CD14-positive monocyte (primary cell): ENCODE results near the gene ELP6. TPM values are rescaled to one million over a fixed set of nuclear protein-coding genes. Genes with fewer than 3 reads are reported as not detected.

Experiments used
- DNase-seq, 3 donors: peaks; one replicate each; pipeline ENCODE4 v3.0.0-alpha.2; 2011 to 2022
- H2AFZ ChIP-seq: 2 replicates; pipeline ENCODE4 v1.6.0; 2012; ENCODE audit warnings: mild to moderate bottlenecking, low read depth, low read length, inconsistent platforms; ENCODE audit not compliant: insufficient read depth, poor library complexity, severe bottlenecking
- H3K27ac ChIP-seq, 2 donors: 1 replicate in 1 of 2; 2 replicates in 1 of 2; pipeline ENCODE4 v1.5.1; 2012 to 2013; ENCODE audit warnings: low read length in 2 of 2, control low read depth in 1 of 2, inconsistent platforms in 1 of 2, low read depth in 1 of 2, mild to moderate bottlenecking in 1 of 2
- H3K27me3 ChIP-seq, 2 donors: one replicate each; pipeline versions ENCODE4 v1.6.0 to v1.6.1; 2011 to 2013; ENCODE audit warnings: low read length in 2 of 2; ENCODE audit not compliant: control insufficient read depth in 2 of 2, insufficient read depth in 2 of 2
- H3K36me3 ChIP-seq, 2 donors: replicated peaks in 1 of 2; 1 replicate in 1 of 2; 2 replicates in 1 of 2; pipeline versions ENCODE4 v1.5.1 to v1.6.1; 2012 to 2013; ENCODE audit warnings: low read length in 2 of 2, control low read depth in 1 of 2, inconsistent platforms in 1 of 2, mild to moderate bottlenecking in 1 of 2; ENCODE audit not compliant: insufficient read depth in 2 of 2, control insufficient read depth in 1 of 2
- H3K4me1 ChIP-seq, 2 donors: 1 replicate in 1 of 2; 2 replicates in 1 of 2; pipeline versions ENCODE4 v1.5.1 to v1.6.1; 2012 to 2013; ENCODE audit warnings: low read length in 2 of 2, control low read depth in 1 of 2, inconsistent platforms in 1 of 2, mild to moderate bottlenecking in 1 of 2, moderate library complexity in 1 of 2; ENCODE audit not compliant: insufficient read depth in 2 of 2, control insufficient read depth in 1 of 2
- H3K4me2 ChIP-seq: replicated peaks from 2 replicates; pipeline ENCODE3; 2012; ENCODE audit warnings: low read length, moderate library complexity, mild to moderate bottlenecking; ENCODE audit not compliant: poor library complexity, severe bottlenecking; ENCODE audit errors: extremely low read depth
- H3K4me3 ChIP-seq, 3 experiments: fragments of 200-600 bp in 1 of 3; sonication (generic) in 1 of 3; replicated peaks in 1 of 3; 1 replicate in 2 of 3; 2 replicates in 1 of 3; pipeline ENCODE4 v1.5.1; 2011 to 2013; ENCODE audit warnings: low read length in 3 of 3, mild to moderate bottlenecking in 3 of 3, control low read depth in 2 of 3, low read depth in 2 of 3, inconsistent platforms in 1 of 3, moderate library complexity in 1 of 3
- H3K79me2 ChIP-seq: 2 replicates; pipeline ENCODE4 v1.6.0; 2012; ENCODE audit warnings: mild to moderate bottlenecking, control low read depth, inconsistent platforms, low read length, moderate library complexity; ENCODE audit not compliant: insufficient read depth
- H3K9ac ChIP-seq: 2 replicates; pipeline ENCODE4 v1.6.0; 2017; ENCODE audit warnings: low read length, mild to moderate bottlenecking; ENCODE audit not compliant: insufficient read depth, poor library complexity, severe bottlenecking
- H3K9me3 ChIP-seq, 2 donors: replicated peaks in 1 of 2; 1 replicate in 1 of 2; 2 replicates in 1 of 2; pipeline versions ENCODE4 v1.5.1 to v1.6.1; 2012 to 2013; ENCODE audit warnings: low read length in 2 of 2, control low read depth in 1 of 2; ENCODE audit not compliant: control insufficient read depth in 1 of 2, insufficient read depth in 1 of 2
- H4K20me1 ChIP-seq: 2 replicates; pipeline ENCODE4 v1.6.0; 2012; ENCODE audit warnings: mild to moderate bottlenecking, low read length, control low read depth, moderate library complexity; ENCODE audit not compliant: insufficient read depth
- H3K27ac Mint-ChIP-seq, 7 donors: one replicate each; pipeline ENCODE4 v1.8.0; 2020; ENCODE audit warnings: mild to moderate bottlenecking in 7 of 7, mixed read lengths in 7 of 7, moderate library complexity in 6 of 7, inconsistent platforms in 2 of 7
- H3K27me3 Mint-ChIP-seq, 3 donors: one replicate each; pipeline ENCODE4 v1.8.0; 2021 to 2022; ENCODE audit warnings: low read depth in 3 of 3, mild to moderate bottlenecking in 3 of 3, mixed read lengths in 3 of 3, moderate library complexity in 3 of 3, inconsistent platforms in 1 of 3
- H3K36me3 Mint-ChIP-seq, 2 donors: one replicate each; pipeline ENCODE4 v1.8.0; 2020; ENCODE audit warnings: mixed read lengths in 2 of 2, inconsistent platforms in 1 of 2, mild to moderate bottlenecking in 1 of 2
- H3K4me1 Mint-ChIP-seq: one replicate; pipeline ENCODE4 v1.8.0; 2020; ENCODE audit warnings: mild to moderate bottlenecking, mixed read lengths
- H3K4me3 Mint-ChIP-seq, 2 donors: one replicate each; pipeline ENCODE4 v1.8.0; 2020; ENCODE audit warnings: mild to moderate bottlenecking in 2 of 2, mixed read lengths in 2 of 2, moderate library complexity in 1 of 2
- H3K9me3 Mint-ChIP-seq, 7 donors: one replicate each; pipeline ENCODE4 v1.8.0; 2020 to 2022; ENCODE audit warnings: mixed read lengths in 7 of 7, mild to moderate bottlenecking in 6 of 7, moderate library complexity in 6 of 7, inconsistent platforms in 2 of 7
- WGBS: methylation state at CpG from one replicate; pipeline ENCODE4 v1.1.5; 2013; ENCODE audit warnings: missing lambda C conversion rate; ENCODE audit not compliant: insufficient coverage; 5-methylcytosine and 5-hydroxymethylcytosine counted together
- intact Hi-C, 2 donors: fragments of 100-400 bp; cut with micrococcal nuclease; formaldehyde crosslinking; loops; one replicate each; pipeline versions ENCODE4 v1.15.0 to v1.15.1; 2023
- polyA plus RNA-seq, 3 donors: library from polyadenylated mRNA; depleted of rRNA in 1 of 3; unstranded in 2 of 3; stranded (reverse) in 1 of 3; fragments of 300-500 nt in 2 of 3; fragments of >200 nt in 1 of 3; fragmentation: Illumina TruSeq in 2 of 3; gene quantifications; 1 replicate in 2 of 3; 2 replicates in 1 of 3; pipeline ENCODE4 v1.2.3, GENCODE V29; 2012 to 2021
- small RNA-seq: library from RNA; depleted of rRNA; stranded (forward); fragments of <200 nt; gene quantifications from one replicate; pipeline ENCODE3, GENCODE V24; 2012; ENCODE audit warnings: low read depth; ENCODE audit not compliant: insufficient read length
- TF ChIP-seq, protein P1 (sequence below): fragments of 200-600 bp; IDR thresholded peaks from one replicate; pipeline ENCODE4 v1.8.0; 2022; ENCODE audit warnings: antibody characterized with exemption, mild to moderate bottlenecking

ELP6 gene
- polyA plus RNA-seq, 3 donors, result 14.0 to 18.3 (median 14.9) TPM

DNA sequence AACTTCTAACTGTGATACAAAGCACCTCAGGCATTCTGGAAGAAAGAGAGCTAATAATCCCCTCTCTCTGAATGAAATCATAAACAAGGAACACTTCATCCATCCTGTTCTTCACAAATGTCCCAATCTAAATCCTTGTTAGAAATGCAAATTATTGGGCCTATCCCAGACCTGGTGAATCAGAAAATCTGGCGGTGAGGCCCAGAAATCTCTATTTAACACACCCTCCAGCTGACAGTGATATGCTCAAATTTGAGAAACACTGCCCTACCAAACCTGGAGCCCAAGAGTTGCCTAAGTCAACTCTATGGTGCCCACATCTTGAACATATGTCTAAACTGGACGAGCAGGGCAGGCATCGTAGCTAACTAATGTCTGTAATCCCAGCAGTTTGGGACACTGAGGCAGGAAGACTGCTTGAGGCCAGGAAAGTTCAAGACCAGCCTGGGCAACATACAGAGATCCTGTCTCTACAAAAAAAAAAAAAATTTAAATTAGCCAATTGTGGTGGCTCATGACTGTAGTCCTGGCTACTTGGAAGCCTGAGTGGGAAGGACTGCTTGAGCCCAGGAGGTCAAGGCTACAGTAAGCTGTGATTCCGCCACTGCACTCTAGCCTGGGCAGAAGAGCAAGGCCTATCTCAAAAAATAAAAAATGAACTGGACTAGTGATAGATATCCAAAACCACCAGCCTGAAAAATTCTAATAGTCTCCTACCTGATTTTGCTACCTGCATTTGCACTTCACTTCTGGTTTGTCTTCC lies 60.9 kb downstream of the ELP6 start:
- no peak overlapping the region for H3K27ac ChIP-seq
- H2AFZ ChIP-seq, result no peak overlapping the region
- 93% methylated on average over 4 of the region's 4 CpGs for WGBS
- Mint-ChIP-seq H3K36me3 (peaks cover 0 to 5% of the 10 kb centered on the region in 2 donors), H3K4me3 (no peak overlapping the region), H3K9me3 (peaks cover 0 to 7% (median 2%) of the 10 kb centered on the region in 7 donors), H3K27ac (peak overlapping the region in 1 of 7 donors; percentile 15), H3K27me3 (peaks cover 0 to 2% (median 0%) of the 10 kb centered on the region in 3 donors), H3K4me1 (peaks cover 17% of the 10 kb centered on the region)
- TF ChIP-seq, protein P1, sequence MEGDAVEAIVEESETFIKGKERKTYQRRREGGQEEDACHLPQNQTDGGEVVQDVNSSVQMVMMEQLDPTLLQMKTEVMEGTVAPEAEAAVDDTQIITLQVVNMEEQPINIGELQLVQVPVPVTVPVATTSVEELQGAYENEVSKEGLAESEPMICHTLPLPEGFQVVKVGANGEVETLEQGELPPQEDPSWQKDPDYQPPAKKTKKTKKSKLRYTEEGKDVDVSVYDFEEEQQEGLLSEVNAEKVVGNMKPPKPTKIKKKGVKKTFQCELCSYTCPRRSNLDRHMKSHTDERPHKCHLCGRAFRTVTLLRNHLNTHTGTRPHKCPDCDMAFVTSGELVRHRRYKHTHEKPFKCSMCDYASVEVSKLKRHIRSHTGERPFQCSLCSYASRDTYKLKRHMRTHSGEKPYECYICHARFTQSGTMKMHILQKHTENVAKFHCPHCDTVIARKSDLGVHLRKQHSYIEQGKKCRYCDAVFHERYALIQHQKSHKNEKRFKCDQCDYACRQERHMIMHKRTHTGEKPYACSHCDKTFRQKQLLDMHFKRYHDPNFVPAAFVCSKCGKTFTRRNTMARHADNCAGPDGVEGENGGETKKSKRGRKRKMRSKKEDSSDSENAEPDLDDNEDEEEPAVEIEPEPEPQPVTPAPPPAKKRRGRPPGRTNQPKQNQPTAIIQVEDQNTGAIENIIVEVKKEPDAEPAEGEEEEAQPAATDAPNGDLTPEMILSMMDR, result no peak
- H4K20me1 ChIP-seq, result peaks cover 66% of the 10 kb centered on the region
- H3K4me2 ChIP-seq, result no peak overlapping the region
- intact Hi-C loops, result no loop called here
- H3K36me3 ChIP-seq, result no peaks in the 10 kb centered on the region
- no peaks in the 10 kb centered on the region for H3K27me3 ChIP-seq
- no peak overlapping the region for H3K9ac ChIP-seq
- peaks cover 87% of the 10 kb centered on the region for H3K79me2 ChIP-seq
- H3K4me3 ChIP-seq, result no peak overlapping the region
- H3K4me1 ChIP-seq, result peaks cover 5 to 11% of the 10 kb centered on the region in 2 donors
- H3K9me3 ChIP-seq, result no peaks in the 10 kb centered on the region
- no peak for DNase-seq

Small RNA genes within 50 kb of the gene (small RNA-seq; reads per million reads assigned to genes)
- gene AC099778.2, result not detected
- gene RN7SL870P, result not detected

Other genes starting within 250 kb of the ELP6 start
- 1 to 10 TPM; 2.4 to 5.1 (median 3.8) TPM for gene KIF9, start 230.9 kb downstream of the ELP6 start, polyA plus RNA-seq
- 10 to 100 TPM; 43.4 to 63.3 (median 45.3) TPM for gene KLHL18, start 230.8 kb downstream of the ELP6 start, polyA plus RNA-seq
- gene PTPN23, start 132.7 kb downstream of the ELP6 start, polyA plus RNA-seq, result 10 to 100 TPM in 1 of 3 donors, 1 to 10 TPM in 2; 1.2 to 13.7 (median 1.3) TPM
- 10 to 100 TPM; 26.3 to 27.8 (median 27.7) TPM for gene SCAP, start 37.8 kb downstream of the ELP6 start, polyA plus RNA-seq
- not detected for gene CSPG5, start 65.2 kb upstream of the ELP6 start, polyA plus RNA-seq